ENCODE measurements around the gene RBL2.

DNA sequence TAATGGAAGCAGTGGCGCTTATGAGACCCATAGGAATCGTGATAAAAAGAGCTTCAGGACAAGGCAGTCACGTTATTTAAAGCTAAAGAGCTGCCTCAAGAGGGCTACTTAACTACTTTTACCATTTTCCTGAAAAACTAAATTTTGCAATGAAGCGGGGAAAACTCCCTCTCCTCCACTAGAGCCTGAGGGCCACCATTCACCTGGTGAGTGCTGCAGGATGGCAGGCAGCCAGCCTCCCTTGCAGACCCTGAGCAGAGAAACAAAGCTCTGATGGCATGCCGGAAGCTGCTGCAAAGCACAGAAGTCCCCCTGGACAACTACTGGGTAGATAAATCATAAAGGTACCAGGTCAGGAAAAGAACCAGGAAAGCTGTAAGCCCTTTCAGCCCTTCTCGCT, 60.4 kb downstream of the RBL2 start:
- TF ChIP-seq MYNN (tag by site-specific recombination; IDR thresholded peaks at IDR 0.05; ENCODE audit: borderline replicate concordance) (no peak), ZNF549 (tag by site-specific recombination; IDR thresholded peaks at IDR 0.05) (no peak), SETDB1 (IDR thresholded peaks at IDR 0.05; ENCODE audit: insufficient read length, low read length) (no peak)
- TF ChIP-seq, protein P1, sequence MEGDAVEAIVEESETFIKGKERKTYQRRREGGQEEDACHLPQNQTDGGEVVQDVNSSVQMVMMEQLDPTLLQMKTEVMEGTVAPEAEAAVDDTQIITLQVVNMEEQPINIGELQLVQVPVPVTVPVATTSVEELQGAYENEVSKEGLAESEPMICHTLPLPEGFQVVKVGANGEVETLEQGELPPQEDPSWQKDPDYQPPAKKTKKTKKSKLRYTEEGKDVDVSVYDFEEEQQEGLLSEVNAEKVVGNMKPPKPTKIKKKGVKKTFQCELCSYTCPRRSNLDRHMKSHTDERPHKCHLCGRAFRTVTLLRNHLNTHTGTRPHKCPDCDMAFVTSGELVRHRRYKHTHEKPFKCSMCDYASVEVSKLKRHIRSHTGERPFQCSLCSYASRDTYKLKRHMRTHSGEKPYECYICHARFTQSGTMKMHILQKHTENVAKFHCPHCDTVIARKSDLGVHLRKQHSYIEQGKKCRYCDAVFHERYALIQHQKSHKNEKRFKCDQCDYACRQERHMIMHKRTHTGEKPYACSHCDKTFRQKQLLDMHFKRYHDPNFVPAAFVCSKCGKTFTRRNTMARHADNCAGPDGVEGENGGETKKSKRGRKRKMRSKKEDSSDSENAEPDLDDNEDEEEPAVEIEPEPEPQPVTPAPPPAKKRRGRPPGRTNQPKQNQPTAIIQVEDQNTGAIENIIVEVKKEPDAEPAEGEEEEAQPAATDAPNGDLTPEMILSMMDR (tag by site-specific recombination; IDR thresholded peaks at IDR 0.05) = no peak
- TF ChIP-seq, protein P2, sequence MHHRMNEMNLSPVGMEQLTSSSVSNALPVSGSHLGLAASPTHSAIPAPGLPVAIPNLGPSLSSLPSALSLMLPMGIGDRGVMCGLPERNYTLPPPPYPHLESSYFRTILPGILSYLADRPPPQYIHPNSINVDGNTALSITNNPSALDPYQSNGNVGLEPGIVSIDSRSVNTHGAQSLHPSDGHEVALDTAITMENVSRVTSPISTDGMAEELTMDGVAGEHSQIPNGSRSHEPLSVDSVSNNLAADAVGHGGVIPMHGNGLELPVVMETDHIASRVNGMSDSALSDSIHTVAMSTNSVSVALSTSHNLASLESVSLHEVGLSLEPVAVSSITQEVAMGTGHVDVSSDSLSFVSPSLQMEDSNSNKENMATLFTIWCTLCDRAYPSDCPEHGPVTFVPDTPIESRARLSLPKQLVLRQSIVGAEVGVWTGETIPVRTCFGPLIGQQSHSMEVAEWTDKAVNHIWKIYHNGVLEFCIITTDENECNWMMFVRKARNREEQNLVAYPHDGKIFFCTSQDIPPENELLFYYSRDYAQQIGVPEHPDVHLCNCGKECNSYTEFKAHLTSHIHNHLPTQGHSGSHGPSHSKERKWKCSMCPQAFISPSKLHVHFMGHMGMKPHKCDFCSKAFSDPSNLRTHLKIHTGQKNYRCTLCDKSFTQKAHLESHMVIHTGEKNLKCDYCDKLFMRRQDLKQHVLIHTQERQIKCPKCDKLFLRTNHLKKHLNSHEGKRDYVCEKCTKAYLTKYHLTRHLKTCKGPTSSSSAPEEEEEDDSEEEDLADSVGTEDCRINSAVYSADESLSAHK (tag by site-specific recombination; IDR thresholded peaks at IDR 0.05) = no peak
- TF ChIP-seq, protein P3, sequence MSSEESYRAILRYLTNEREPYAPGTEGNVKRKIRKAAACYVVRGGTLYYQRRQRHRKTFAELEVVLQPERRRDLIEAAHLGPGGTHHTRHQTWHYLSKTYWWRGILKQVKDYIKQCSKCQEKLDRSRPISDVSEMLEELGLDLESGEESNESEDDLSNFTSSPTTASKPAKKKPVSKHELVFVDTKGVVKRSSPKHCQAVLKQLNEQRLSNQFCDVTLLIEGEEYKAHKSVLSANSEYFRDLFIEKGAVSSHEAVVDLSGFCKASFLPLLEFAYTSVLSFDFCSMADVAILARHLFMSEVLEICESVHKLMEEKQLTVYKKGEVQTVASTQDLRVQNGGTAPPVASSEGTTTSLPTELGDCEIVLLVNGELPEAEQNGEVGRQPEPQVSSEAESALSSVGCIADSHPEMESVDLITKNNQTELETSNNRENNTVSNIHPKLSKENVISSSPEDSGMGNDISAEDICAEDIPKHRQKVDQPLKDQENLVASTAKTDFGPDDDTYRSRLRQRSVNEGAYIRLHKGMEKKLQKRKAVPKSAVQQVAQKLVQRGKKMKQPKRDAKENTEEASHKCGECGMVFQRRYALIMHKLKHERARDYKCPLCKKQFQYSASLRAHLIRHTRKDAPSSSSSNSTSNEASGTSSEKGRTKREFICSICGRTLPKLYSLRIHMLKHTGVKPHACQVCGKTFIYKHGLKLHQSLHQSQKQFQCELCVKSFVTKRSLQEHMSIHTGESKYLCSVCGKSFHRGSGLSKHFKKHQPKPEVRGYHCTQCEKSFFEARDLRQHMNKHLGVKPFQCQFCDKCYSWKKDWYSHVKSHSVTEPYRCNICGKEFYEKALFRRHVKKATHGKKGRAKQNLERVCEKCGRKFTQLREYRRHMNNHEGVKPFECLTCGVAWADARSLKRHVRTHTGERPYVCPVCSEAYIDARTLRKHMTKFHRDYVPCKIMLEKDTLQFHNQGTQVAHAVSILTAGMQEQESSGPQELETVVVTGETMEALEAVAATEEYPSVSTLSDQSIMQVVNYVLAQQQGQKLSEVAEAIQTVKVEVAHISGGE (tag by site-specific recombination; conservative IDR thresholded peaks at IDR 0.05; ENCODE audit: low read depth) = no peak
- TF ChIP-seq, protein P4, sequence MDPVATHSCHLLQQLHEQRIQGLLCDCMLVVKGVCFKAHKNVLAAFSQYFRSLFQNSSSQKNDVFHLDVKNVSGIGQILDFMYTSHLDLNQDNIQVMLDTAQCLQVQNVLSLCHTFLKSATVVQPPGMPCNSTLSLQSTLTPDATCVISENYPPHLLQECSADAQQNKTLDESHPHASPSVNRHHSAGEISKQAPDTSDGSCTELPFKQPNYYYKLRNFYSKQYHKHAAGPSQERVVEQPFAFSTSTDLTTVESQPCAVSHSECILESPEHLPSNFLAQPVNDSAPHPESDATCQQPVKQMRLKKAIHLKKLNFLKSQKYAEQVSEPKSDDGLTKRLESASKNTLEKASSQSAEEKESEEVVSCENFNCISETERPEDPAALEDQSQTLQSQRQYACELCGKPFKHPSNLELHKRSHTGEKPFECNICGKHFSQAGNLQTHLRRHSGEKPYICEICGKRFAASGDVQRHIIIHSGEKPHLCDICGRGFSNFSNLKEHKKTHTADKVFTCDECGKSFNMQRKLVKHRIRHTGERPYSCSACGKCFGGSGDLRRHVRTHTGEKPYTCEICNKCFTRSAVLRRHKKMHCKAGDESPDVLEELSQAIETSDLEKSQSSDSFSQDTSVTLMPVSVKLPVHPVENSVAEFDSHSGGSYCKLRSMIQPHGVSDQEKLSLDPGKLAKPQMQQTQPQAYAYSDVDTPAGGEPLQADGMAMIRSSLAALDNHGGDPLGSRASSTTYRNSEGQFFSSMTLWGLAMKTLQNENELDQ (tag by site-specific recombination; IDR thresholded peaks at IDR 0.05; ENCODE audit: low read depth) = no peak
